Activated CD4-positive, alpha-beta T cell treated with anti-CD3 and anti-CD28 coated beads for 24 hours (primary cell): ENCODE measurements around the gene SLC5A1.

Source experiments
- DNase-seq, 2 donors: peaks; one replicate each; pipeline ENCODE4 v3.0.0-alpha.2; 2020; ENCODE audit warnings: low read depth in 2 of 2

The SLC5A1 gene

DNA sequence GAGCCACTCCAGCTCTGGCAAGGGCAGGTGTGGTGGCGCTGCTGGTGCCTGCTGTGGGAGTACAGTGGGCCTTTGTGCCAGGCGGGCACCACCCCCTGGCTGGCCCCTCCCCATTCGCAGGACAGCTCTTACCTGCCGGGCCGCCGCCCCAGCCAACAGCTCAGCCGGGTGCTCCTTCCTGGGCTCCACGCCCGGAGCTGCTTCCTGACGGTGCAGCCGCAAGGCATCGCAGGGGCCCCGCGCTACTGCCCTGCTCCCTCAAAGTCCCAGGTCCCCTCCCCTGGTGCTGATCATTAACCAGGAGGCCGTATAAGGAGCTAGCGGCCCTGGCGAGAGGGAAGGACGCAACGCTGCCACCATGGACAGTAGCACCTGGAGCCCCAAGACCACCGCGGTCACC, at the start of gene SLC5A1:
Gene SLC5A1, plus strand, starts transcription at position 338 of the 400 bp plus-strand sequence. Its CDS starts 21 bp downstream, at position 359.
- no peak for DNase-seq

DNA sequence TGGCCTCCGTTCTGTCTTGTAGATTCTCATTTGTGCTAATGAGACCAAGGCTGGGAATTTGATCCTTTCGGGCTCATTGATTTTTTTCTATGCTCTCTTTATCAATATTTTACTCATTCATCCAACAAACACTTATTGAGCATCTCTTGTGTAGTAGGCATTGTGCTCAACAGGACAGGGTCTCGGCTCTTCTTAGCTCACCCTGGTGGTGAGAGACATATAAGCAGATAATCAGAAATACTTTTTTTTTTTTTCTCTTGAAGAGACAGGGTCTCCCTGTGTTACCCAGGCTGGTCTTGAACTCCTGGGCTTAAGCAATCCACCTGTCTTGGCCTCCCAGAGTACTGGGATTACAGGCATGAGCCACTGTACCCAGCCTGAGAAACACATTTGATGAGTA, 48.0 kb upstream of the SLC5A1 start:
- DNase-seq = no peak

- no peak for DNase-seq
Observed at GRCh38 chr22:31995807-31996206, 47.3 kb upstream of the SLC5A1 start.

GRCh38 chr22:31998784-31999385, 44.2 kb upstream of the SLC5A1 start:
- DNase-seq = no peak

DNA sequence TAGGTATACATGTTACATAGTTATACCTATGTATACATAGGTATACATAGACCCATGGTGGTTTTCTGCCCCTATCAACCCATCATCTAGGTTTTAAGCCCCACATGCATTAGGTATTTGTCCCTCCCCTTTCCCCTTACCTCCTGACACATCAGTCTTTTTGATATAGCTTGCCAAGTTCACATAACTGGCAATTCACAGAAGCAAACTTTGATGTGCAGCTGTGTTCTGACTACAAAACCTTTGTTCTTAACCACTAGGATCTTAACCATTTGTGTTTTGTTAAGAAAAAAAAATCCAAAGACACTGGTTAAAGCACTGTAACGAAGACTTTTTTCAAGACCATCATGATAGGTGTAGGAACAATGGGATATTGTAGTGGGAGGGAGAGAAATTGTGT, 42.9 kb upstream of the SLC5A1 start:
- no peak for DNase-seq

- DNase-seq = no peak
Observed at GRCh38 chr22:32005453-32005852, 37.6 kb upstream of the SLC5A1 start.

- DNase-seq = no peak
Observed at GRCh38 chr22:32013200-32013599, 29.9 kb upstream of the SLC5A1 start.

DNA sequence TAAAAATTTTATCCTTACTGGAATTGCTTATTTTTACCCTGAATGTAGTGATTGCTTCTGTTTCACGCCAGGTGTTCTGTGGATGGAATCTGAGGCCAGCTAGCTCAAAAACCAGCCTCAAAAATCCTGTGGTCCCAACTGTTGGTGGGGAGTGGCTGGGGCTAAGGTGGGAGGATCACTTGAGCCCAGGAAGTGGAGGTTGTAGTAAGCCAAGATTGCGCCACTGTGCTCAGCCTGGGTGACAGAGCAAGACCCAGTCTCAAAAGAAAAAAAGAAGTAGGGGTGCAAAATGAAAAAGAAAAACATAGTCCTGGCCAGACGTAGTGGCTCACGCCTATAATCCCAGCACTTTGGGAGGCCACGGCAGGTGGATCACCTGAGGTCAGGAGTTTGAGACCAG, 27.0 kb upstream of the SLC5A1 start:
- no peak for DNase-seq

DNA sequence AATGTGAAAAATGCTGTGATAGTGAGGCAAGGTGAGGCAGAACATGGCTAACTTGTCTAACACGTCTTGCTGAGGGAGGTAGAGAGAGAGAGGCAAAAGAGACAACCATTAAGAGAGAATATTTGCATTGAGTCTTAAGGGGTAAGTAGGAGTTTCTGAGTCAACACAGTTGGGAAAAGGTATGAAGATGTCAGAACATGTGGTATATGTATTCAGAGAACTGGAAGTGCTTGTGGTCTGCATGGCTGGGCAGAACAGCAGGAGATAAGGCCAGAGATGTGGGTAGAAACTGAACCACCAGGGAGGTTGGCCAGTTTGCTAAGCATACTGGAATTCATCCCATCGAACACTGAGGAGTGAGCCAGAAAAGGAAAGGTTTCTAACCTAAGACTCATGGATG, 25.0 kb upstream of the SLC5A1 start:
- DNase-seq = no peak

DNA sequence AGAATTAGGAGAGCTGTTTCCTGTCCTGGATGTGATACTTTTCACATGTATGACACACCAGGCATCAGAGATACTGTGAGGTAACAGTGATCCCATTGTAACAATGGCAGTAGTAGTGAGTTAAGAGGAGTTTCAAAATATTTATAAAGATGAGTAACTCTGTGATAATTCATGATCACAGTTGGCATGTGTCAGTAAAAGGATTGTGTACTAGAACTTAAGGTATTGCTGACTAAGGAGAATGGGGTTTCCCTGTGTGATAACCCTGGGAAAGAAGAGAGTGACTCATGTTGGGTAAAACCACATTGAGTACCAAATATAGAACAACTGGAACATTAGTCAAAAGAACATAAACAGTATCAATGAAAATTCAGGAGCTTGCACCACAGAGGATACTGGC, 22.9 kb upstream of the SLC5A1 start:
- DNase-seq = no peak

- DNase-seq = no peak
Observed at GRCh38 chr22:32021716-32022115, 21.3 kb upstream of the SLC5A1 start.

DNA sequence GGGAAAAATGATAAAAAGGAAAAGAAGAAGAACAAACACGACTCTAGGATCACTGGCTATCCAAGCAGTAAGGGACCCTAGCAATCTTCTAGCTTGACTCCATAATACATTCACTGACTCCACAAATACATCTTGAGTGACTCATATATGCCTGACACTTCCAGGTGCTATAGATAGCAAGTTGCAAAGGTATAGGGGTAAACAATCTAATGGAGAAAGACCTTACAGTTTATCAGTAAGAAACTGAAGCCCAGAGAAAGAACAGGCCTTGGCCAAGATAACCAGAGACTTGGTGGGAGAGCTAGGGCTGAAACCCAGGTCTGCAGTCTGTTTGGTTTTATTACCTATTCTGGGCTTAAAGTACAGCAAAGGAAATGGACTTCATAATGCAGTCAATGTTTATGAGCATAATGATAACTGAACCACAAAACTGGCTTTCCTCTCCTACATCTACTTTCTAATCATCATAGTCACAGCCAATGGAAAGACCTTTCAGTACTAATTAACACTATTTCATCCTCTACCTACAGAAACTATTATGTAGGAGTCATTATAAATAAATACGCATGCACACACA, 19.7 kb upstream of the SLC5A1 start:
- DNase-seq = no peak

- no peak for DNase-seq
Observed at GRCh38 chr22:32024796-32025195, 18.3 kb upstream of the SLC5A1 start.

GRCh38 chr22:32030518-32031247, 12.4 kb upstream of the SLC5A1 start:
- DNase-seq = no peak

DNA sequence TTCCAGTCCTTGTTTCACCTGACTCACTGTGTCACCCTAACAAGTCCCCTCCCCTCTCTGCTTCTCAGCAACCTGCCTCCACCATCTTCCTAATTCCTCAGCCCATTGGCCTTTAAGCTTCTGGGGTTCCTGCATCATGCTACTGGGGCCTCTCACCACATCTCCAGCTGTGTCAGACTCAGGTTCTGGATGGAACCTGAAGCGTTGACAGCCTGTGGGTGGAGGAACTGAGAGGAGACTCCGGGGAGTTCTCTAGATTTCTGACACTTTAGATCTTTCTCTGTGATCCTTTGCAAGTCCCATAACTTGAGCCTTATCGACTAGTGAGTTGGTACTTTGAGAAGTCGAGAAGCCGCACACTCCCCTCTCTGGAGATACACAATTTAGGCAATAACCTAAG, 11.6 kb upstream of the SLC5A1 start:
- DNase-seq = no peak

DNA sequence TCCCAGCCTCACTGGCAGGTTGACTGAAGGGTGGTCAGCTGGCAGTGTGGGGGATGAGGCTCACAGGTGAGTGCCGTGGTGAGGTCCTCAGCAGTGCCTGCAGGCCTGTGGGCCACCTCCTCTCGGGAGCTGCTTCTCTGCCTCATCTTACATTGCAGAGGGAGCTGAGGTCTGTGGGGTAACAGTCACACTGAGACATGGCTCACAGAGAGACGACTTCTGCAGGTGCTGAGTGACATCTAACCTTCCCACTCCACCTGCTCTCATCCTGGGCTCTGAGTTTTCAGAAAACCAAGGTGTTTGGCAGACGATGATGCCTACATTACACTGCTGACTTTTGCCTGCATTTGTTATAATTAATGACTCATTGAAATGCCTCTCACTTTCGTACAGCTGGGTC, 8.8 kb upstream of the SLC5A1 start:
- DNase-seq = no peak

DNA sequence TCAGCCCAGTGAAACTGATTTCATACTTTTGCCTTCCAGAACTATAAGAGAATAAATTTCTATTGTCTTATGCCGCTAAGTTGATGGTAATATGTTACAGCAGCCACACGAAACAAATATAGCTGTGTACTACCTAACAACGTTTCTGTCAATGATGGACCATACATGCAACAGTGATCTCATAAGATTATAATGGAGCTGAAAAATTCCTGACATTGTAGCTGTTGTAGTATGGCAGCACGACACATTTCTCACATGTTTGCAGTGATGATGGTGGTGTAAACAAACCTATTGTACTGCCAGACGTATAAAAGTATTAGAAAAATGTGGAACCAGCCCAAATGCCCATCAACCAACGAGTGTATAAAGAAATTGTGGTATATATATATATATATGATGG, 5.8 kb upstream of the SLC5A1 start:
- no peak for DNase-seq

DNA sequence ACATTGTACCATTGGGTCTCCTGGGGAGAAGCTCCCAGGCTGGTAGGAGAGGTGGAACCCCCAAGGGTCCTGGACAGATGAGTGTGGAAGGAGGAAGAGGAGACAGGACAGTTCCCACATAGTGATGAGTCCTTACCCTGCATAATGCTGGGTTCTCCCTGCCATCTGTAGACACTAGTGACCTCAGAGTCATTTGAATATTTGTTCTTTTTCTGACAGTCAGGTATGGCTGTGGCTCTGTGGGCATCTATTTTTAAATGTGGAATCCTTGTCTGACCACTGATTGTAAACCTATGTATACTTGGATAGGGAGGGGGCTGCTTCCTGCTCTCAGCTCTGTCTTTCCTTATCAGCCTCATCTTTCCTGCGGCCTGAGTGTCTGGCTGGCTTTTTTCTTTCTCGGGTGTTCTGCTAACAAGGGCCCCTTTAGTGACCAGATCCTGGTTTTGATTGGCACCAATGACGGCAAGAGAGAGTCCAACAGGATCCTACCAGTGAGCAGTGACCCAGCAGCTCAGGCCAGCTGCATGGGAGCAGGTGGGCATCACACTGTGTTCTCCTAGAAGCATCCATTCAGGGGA, 2.6 kb upstream of the SLC5A1 start:
- no peak for DNase-seq

- no peak for DNase-seq
Observed at GRCh38 chr22:32043391-32043790, 330 bp downstream of the SLC5A1 start.

DNA sequence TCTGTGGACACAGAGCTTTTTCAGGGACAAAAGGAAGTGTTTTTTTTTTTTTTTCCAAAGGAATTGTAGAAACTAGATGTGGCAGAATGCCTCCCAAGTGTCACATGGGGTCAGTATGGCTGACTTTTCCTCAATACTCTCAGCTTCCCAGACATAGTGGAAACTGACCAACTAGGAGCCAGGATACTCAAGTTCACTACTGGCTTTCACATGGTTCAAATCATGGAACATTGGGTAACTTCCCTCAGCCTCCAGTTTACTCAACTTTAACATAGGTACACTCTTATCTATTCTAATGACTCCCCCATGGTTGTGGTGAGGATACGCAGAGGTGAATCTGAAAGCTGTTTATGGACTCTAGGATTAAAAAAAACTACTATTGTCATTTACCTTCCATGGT, 1.4 kb downstream of the SLC5A1 start:
- no peak for DNase-seq

- no peak for DNase-seq
Observed at GRCh38 chr22:32044913-32045312, 1.9 kb downstream of the SLC5A1 start.

- DNase-seq = no peak
Observed at GRCh38 chr22:32048069-32048468, 5.0 kb downstream of the SLC5A1 start.
